Skeletal muscle tissue (tissue), 4 donors: ENCODE results near the gene MYH6. TPM values are rescaled to one million over a fixed set of nuclear protein-coding genes. Genes with fewer than 3 reads are reported as not detected.
"Not testable (repeated sequence)": the region's sequence is repeated elsewhere in the genome, so short reads cannot be mapped to it uniquely, and the experiment has no call there.

ENCODE experiments used
- H3K27ac ChIP-seq: one replicate; pipeline ENCODE4 v1.7.0; 2013; ENCODE audit warnings: mild to moderate bottlenecking, low read depth, low read length, inconsistent platforms
- H3K27me3 ChIP-seq, 3 donors: one replicate each; pipeline ENCODE4 v1.7.0; 2013; ENCODE audit warnings: low read length in 3 of 3; ENCODE audit not compliant: control insufficient read depth in 3 of 3, insufficient read depth in 3 of 3
- H3K36me3 ChIP-seq, 3 donors: one replicate each; pipeline ENCODE4 v1.7.0; 2013; ENCODE audit warnings: low read length in 3 of 3; ENCODE audit not compliant: control insufficient read depth in 3 of 3, insufficient read depth in 3 of 3
- H3K4me1 ChIP-seq, 3 donors: one replicate each; pipeline ENCODE4 v1.7.0; 2013; ENCODE audit warnings: low read length in 3 of 3, mild to moderate bottlenecking in 3 of 3; ENCODE audit not compliant: control insufficient read depth in 3 of 3, insufficient read depth in 3 of 3
- H3K4me3 ChIP-seq, 3 donors: one replicate each; pipeline ENCODE4 v1.7.0; 2013; ENCODE audit warnings: low read length in 3 of 3
- H3K9ac ChIP-seq, 3 donors: one replicate each; pipeline ENCODE4 v1.7.0; 2013; ENCODE audit warnings: low read length in 3 of 3, mild to moderate bottlenecking in 3 of 3, moderate library complexity in 2 of 3, low read depth in 1 of 3
- H3K9me3 ChIP-seq, 3 donors: one replicate each; pipeline ENCODE4 v1.7.0; 2013; ENCODE audit warnings: low read length in 3 of 3; ENCODE audit not compliant: control insufficient read depth in 3 of 3
- total RNA-seq: library from RNA; depleted of rRNA; stranded (reverse); fragments of >200 nt; gene quantifications from one replicate; pipeline ENCODE4 v1.2.3, GENCODE V29; 2014
- donor health status: Osteomylitis.

The MYH6 gene
- total RNA-seq: 2.1 TPM

DNA sequence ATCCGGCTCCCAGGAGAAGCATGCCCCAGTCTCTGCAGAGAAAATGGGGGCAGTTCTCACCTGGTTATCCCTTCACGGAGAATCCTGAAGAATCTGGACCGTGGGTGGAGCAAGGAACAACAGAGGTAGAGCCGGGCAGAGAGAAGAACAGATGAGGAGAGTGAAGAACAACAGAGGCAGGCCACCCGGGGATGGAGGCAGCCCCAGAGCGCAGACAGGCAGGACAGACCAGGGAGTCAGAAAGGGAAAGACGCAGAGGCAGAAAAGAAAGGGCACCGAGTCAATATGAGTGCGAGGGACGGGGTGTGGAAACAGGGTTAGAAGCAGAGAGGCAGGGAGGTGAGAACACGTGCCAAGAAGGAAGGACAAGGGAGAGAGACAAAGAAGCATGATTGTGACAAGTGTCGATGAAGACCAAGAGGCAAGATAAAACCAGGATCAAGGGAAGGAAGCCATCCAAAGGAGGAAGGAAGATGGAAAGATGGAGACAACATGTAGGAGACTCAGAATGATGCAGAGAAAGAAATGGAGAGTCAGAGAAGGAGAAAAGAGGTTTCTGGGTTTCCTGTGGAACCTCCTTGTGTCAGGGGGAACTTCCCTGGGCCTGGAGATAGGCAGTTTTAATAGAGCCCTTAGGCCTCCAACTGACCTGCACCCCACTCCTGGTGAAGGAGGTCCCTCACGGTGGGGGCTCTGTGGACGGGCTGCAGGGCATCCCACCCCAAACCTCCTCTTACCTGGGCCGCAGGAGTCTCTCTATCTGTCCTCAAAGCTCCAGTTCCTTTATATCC lies at the start of gene MYH6:
Gene MYH6, minus strand, starts transcription at position 758 of the 791 bp plus-strand sequence. CDS start 1,050 bp downstream, outside the sequence.
- peaks cover 2 to 42% (median 28%) of the 10 kb centered on the region in 3 donors for H3K36me3 ChIP-seq
- H3K4me1 ChIP-seq: peaks cover 0 to 19% (median 0%) of the 10 kb centered on the region in 3 donors
- peak within 1 kb of the TSS in 1 of 3 donors; percentile 33 for H3K9ac ChIP-seq
- H3K9me3 ChIP-seq: no peaks in the 10 kb centered on the region
- no peak within 1 kb of the TSS for H3K4me3 ChIP-seq
- H3K27me3 ChIP-seq: peaks cover 0 to 20% (median 0%) of the 10 kb centered on the region in 3 donors
- H3K27ac ChIP-seq: peak within 1 kb of the TSS; percentile 54

DNA sequence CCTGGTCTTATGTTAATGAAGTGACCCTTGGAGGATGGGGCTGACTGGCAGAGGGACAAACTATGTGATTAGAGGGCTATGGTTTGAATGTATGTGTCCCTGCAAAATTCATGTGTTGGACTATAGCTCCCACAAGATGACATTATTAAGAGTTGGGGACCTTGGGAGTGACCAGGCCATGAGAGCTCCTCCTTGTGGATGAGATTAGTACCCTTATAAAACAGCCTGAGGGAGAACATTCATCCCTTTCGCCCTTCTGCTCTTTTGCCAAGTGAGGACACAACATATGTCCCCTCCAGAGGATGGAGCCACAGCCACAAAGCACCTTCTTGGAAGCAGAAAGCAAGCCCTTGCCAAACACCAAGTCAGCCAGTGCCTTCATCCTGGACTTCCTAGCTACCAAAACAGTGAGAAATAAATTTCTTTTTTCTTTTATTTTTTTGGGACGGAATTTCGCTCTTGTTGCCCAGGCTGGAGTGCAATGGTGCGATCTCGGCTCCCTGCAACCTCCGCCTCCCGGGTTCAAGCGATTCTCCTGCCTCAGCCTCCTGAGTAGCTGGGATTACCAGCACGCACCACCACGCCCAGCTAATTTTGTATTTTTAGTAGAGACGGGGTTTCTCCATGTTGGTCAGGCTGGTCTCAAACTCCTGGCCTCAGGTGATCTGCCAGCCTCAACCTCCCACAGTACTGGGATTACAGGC lies 49.0 kb upstream of the MYH6 start:
- H3K4me1 ChIP-seq, H3K9me3 ChIP-seq, H3K27ac ChIP-seq: not testable (repeated sequence)

DNA sequence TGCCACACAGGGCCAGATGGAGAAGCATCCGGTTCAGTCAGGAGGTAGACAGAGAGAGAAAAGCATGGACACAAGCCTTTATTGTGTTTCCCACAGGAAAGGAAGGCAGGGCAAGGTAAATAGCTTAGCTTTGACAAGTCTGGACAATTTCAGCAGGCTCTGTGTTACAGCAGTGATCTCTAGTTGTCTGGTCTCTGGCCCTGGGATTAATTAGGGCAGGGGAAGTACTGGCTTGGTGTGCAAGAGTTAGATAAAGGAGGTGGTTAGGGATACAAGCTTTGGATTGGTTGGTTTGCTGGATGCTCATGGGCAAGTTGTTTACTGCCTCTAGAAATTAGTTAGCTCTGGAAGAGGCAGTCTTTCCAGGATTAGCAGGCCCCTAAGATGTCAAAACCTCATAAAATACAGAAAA lies 46.4 kb upstream of the MYH6 start:
- Histone ChIP-seq H3K36me3 (no peaks in the 10 kb centered on the region), H3K27me3 (peaks cover 0 to 4% (median 0%) of the 10 kb centered on the region in 3 donors), H3K9me3 (no peaks in the 10 kb centered on the region), H3K4me1 (no peaks in the 10 kb centered on the region), H3K9ac (no peak overlapping the region), H3K27ac (no peak overlapping the region), H3K4me3 (no peak overlapping the region)

More for the DNA sequence above, 49.0 kb upstream of the MYH6 start:
- not testable (repeated sequence) for H3K27me3 ChIP-seq, H3K4me3 ChIP-seq, H3K9ac ChIP-seq, H3K36me3 ChIP-seq

DNA sequence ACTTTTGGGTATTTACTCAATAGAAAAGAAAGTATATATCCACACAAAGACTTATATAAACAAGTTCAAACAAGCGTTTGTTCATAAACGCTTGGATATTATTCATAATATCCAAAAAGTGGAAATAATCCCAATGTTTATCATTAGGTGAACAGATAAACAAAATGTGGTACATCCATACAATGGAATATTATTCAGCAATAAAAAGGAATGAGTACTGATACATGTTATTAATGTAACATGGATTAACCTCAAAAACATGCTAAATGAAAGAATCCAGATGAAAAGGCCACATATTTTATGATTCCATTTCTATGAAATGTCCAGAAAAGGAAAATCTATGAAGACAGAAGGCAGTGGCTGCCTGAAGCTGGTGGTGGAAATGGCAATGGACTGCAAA lies 44.2 kb upstream of the MYH6 start:
- no peaks in the 10 kb centered on the region for H3K4me1 ChIP-seq
- H3K27me3 ChIP-seq: no peaks in the 10 kb centered on the region
- H3K9me3 ChIP-seq: no peaks in the 10 kb centered on the region
- no peaks in the 10 kb centered on the region for H3K36me3 ChIP-seq
- H3K27ac ChIP-seq: no peak overlapping the region
- no peak overlapping the region for H3K9ac ChIP-seq
- no peak overlapping the region for H3K4me3 ChIP-seq

DNA sequence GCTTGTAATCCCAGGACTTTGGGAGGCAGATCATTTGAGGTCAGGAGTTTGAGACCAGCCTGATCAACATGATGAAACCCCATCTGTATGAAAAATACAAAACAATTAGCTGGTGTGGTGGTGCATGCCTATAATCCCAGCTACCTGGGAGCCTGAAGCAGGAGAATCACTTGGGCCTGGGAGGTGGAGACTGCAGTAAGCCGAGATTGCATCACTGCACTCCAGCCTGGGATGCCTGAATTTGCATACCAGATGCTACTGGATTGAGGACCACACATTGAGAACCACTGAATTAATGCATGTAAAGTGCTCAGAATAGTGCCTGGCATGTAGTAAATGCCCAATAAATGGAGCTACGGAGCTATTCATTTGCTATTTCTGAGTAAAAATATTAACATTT lies 42.3 kb upstream of the MYH6 start:
- Histone ChIP-seq H3K4me1 (peaks cover 0 to 12% (median 10%) of the 10 kb centered on the region in 3 donors), H3K27ac (no peak overlapping the region), H3K4me3 (no peak overlapping the region), H3K9ac (no peak overlapping the region), H3K9me3 (no peaks in the 10 kb centered on the region), H3K27me3 (no peaks in the 10 kb centered on the region), H3K36me3 (no peaks in the 10 kb centered on the region)

DNA sequence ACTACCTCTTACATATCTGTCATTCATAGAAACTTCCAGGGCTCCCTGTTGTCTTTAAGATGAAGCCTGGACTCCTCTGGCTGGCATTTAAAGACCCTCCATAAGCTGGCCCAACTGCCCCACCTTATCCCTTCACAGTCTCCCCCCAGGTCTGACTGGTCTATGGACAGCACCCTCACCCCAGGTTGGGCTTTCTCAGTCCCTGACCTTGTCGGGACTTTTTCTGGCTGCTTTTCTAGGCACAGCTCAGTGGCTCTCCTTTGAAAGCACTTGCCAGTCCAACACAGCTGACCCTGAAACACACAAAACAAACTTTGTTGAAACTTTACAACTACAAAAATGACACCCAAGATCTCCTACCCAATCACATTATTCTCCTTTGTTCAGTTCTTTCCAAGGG lies 41.2 kb upstream of the MYH6 start:
- no peaks in the 10 kb centered on the region for H3K36me3 ChIP-seq
- no peak overlapping the region for H3K4me3 ChIP-seq
- peaks cover 0 to 17% (median 14%) of the 10 kb centered on the region in 3 donors for H3K4me1 ChIP-seq
- no peaks in the 10 kb centered on the region for H3K27me3 ChIP-seq
- no peak overlapping the region for H3K9ac ChIP-seq
- H3K9me3 ChIP-seq: no peaks in the 10 kb centered on the region
- H3K27ac ChIP-seq: no peak overlapping the region

DNA sequence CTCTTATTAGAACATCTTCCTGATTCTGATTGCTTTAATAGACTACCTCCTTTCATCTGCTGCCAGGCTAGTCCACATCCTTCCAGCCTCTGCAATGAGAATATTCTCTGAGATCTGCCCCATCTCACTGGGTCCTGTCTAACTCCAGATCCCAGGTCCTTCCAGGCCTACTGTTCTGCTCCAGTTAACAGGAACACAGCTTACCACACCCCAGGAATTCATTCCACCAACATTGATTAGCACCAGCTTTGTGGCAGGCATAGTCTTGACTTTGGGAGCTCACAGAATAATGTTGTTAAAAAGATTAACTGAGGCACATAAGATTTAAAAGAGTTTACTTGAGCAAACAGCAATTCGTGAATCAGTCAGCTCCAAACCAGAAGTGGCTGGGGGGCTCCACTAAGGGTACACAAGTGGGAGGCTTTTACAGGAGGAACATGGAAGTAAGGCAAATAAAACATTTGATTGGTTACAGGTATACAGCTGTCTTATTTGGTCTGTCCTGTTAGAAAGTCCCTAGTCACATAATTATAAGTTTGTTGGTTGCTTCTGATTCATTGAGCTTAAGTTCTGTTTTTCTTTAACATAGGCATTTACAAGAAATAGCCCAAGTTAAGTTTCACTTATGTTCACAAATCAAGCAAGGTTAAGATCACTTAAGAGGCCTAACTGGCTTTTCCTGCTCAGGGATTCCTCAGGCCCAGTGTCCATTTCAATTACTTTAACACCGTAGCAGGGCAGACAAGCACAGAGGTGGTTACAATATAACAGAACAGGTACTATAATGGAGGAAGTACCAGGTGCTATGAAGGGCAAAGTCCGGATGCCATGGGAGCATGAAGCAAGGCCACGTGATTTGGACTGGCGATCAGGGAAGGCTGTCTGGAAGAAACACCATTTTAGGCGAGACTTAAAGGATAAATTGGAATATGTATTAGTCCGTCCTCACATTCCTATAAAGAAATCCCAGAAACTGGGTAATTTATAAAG lies 39.6 kb upstream of the MYH6 start:
- peaks cover 0 to 27% (median 26%) of the 10 kb centered on the region in 3 donors for H3K4me1 ChIP-seq
- no peaks in the 10 kb centered on the region for H3K9me3 ChIP-seq
- H3K27me3 ChIP-seq: no peaks in the 10 kb centered on the region
- no peak overlapping the region for H3K9ac ChIP-seq
- peak overlapping the region; percentile 90 for H3K27ac ChIP-seq
- H3K4me3 ChIP-seq: no peak overlapping the region
- no peaks in the 10 kb centered on the region for H3K36me3 ChIP-seq

DNA sequence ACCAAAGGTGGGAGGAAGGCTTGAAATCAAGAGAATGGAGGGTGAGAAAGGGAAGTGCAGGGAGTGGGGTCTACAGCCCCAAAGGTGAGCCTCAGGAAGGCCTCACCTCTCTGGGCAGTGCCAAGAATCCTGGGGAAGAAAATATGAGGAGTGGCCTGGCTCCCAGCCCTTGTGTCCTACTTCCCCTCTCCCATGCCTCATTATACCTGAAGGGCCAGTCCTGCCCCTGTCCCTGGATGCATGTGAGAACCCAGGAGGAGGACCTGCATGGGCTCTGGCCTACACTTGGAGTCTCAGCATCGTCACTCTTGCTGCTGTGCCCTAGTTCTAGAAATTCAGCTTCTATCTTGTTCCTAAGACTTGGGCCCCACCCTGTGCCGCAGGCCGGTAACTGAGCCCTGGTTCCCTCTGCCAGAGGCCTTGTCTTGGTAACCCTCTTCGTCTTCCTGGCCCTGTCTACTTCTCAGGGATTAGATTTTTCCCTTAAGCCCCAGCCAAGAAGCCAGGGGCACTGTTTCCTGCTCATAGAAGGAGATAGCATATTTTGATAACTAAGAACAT lies 38.3 kb upstream of the MYH6 start:
- Histone ChIP-seq H3K9me3 (no peaks in the 10 kb centered on the region), H3K27me3 (no peaks in the 10 kb centered on the region), H3K9ac (peak overlapping the region; percentile 35 to 71 (median 58)), H3K4me1 (peaks cover 8 to 40% (median 39%) of the 10 kb centered on the region in 3 donors), H3K36me3 (no peaks in the 10 kb centered on the region), H3K27ac (peak overlapping the region; percentile 90), H3K4me3 (peak overlapping the region in 1 of 3 donors; percentile 7)

DNA sequence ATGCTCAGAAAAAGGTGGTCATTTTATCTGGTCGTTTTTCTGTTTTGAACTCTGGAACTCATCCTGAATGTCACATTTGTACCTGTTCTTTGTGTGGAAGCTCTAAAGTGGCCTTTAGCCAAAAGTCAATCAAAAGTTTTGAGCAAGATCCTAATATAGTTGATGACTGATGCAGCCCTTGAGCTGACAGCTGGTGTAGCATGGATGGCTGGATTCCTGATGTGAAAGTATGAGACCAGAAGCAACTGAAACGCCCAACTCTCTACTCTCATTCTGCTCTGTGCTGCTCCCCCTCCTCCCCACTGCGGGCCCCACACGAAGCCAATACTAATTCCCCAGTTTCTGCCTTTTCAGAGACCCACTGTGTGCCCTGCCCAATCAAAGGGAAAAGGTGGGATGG lies 37.7 kb upstream of the MYH6 start:
- H3K4me1 ChIP-seq: peaks cover 8 to 46% (median 45%) of the 10 kb centered on the region in 3 donors
- no peaks in the 10 kb centered on the region for H3K27me3 ChIP-seq
- H3K9me3 ChIP-seq: no peaks in the 10 kb centered on the region
- H3K9ac ChIP-seq: peak overlapping the region in 1 of 3 donors; percentile 71
- peak overlapping the region; percentile 90 for H3K27ac ChIP-seq
- H3K4me3 ChIP-seq: peak overlapping the region in 1 of 3 donors; percentile 3
- no peaks in the 10 kb centered on the region for H3K36me3 ChIP-seq
